Loucy (cell line): ENCODE measurements around the gene THSD7A.

Source experiments
- H2AFZ ChIP-seq: fragments of 200-600 bp; sonication (generic); 2 replicates; pipeline ENCODE4 v1.6.0; 2016; ENCODE audit warnings: antibody characterized with exemption, mild to moderate bottlenecking, low read length, moderate library complexity
- H3F3A ChIP-seq: fragments of 200-600 bp; 2 replicates; pipeline ENCODE4 v1.6.0; 2016; ENCODE audit warnings: antibody characterized with exemption, low read depth, mild to moderate bottlenecking
- H3K27me3 ChIP-seq: fragments of 200-600 bp; sonication (generic); 2 replicates; pipeline ENCODE4 v1.6.1; 2014; ENCODE audit warnings: low read length, mild to moderate bottlenecking; ENCODE audit not compliant: insufficient read depth, poor library complexity, severe bottlenecking
- H3K36me3 ChIP-seq: fragments of 200-600 bp; sonication (generic); 2 replicates; pipeline ENCODE4 v1.6.1; 2016; ENCODE audit warnings: low read length; ENCODE audit not compliant: insufficient read depth
- H3K4me1 ChIP-seq: fragments of 200-600 bp; sonication (generic); 2 replicates; pipeline ENCODE4 v1.5.1; 2014; ENCODE audit warnings: low read length, mild to moderate bottlenecking; ENCODE audit not compliant: insufficient read depth, poor library complexity, severe bottlenecking
- H3K4me2 ChIP-seq: fragments of 200-600 bp; sonication (generic); 2 replicates; pipeline ENCODE4 v1.6.0; 2014; ENCODE audit warnings: antibody characterized with exemption, low read length, low read depth, mild to moderate bottlenecking; ENCODE audit not compliant: poor library complexity, severe bottlenecking
- H3K4me3 ChIP-seq: fragments of 200-600 bp; sonication (generic); 2 replicates; pipeline ENCODE4 v1.5.1; 2014; ENCODE audit warnings: low read length, mild to moderate bottlenecking, mixed read lengths; ENCODE audit not compliant: poor library complexity, severe bottlenecking
- H3K79me2 ChIP-seq: fragments of 200-600 bp; sonication (generic); 2 replicates; pipeline ENCODE4 v1.6.1; 2014; ENCODE audit warnings: low read length; ENCODE audit not compliant: insufficient read depth
- H3K9ac ChIP-seq: fragments of 200-600 bp; sonication (generic); 2 replicates; pipeline ENCODE4 v1.6.0; 2014; ENCODE audit warnings: mild to moderate bottlenecking, low read depth, low read length, moderate library complexity; ENCODE audit not compliant: poor library complexity, severe bottlenecking
- H3K9me2 ChIP-seq: fragments of 200-600 bp; sonication (generic); replicated peaks from 2 replicates; pipeline ENCODE4 v1.6.1; 2016; ENCODE audit warnings: low read depth, low read length, mixed read lengths
- H3K9me3 ChIP-seq: fragments of 200-600 bp; sonication (generic); 2 replicates; pipeline ENCODE4 v1.6.1; 2014; ENCODE audit warnings: mild to moderate bottlenecking, antibody characterized with exemption, low read length, low read depth; ENCODE audit not compliant: insufficient read depth
- H4K20me1 ChIP-seq: fragments of 200-600 bp; sonication (generic); 2 replicates; pipeline ENCODE4 v1.6.0; 2014; ENCODE audit warnings: antibody characterized with exemption, low read length, mild to moderate bottlenecking; ENCODE audit not compliant: insufficient read depth, poor library complexity, severe bottlenecking
- CTCF ChIP-seq: fragments of 200-600 bp; sonication (generic); conservative IDR thresholded peaks from 2 replicates; pipeline ENCODE4 v1.5.1; 2014; ENCODE audit warnings: mild to moderate bottlenecking, antibody characterized with exemption, low read length
- EZH2phosphoT487 ChIP-seq: fragments of 200-600 bp; IDR thresholded peaks from 2 replicates; pipeline ENCODE4 v1.6.1; 2018; ENCODE audit warnings: antibody characterized with exemption, mild to moderate bottlenecking, moderate library complexity, borderline replicate concordance

THSD7A gene

GRCh38 chr7:11601761-11602160, 230.2 kb downstream of the THSD7A start:
- Histone ChIP-seq H3K4me2 (no peak overlapping the region), H3K9me3 (no peaks in the 10 kb centered on the region), H3K9me2 (peaks cover 4% of the 10 kb centered on the region; the same call in 1 of the 2 replicates), H3K27me3 (no peaks in the 10 kb centered on the region), H3K4me3 (no peak overlapping the region), H3F3A (no peaks in the 10 kb centered on the region), H3K9ac (no peak overlapping the region), H3K79me2 (no peaks in the 10 kb centered on the region), H3K36me3 (no peaks in the 10 kb centered on the region), H4K20me1 (no peaks in the 10 kb centered on the region), H3K4me1 (no peaks in the 10 kb centered on the region), H2AFZ (no peak overlapping the region)
- no peak for TF ChIP-seq CTCF

- no peaks in the 10 kb centered on the region for H3K9me3 ChIP-seq
- TF ChIP-seq EZH2phosphoT487 (no peak), CTCF (no peak)
- no peak overlapping the region for H3K4me2 ChIP-seq
- no peaks in the 10 kb centered on the region for H3K36me3 ChIP-seq
- H3K4me1 ChIP-seq = no peaks in the 10 kb centered on the region
- no peaks in the 10 kb centered on the region for H3F3A ChIP-seq
- no peaks in the 10 kb centered on the region for H3K27me3 ChIP-seq
- H3K79me2 ChIP-seq = no peaks in the 10 kb centered on the region
- no peak overlapping the region for H3K4me3 ChIP-seq
- H3K9ac ChIP-seq = no peak overlapping the region
- H2AFZ ChIP-seq = no peak overlapping the region
- H3K9me2 ChIP-seq = no peaks in the 10 kb centered on the region
- H4K20me1 ChIP-seq = no peaks in the 10 kb centered on the region
Measured at GRCh38 chr7:11593322-11593721, 238.7 kb downstream of the THSD7A start.

GRCh38 chr7:11592699-11593098, 239.3 kb downstream of the THSD7A start:
- Histone ChIP-seq H3K9me2 (no peaks in the 10 kb centered on the region), H4K20me1 (no peaks in the 10 kb centered on the region), H3K4me1 (no peaks in the 10 kb centered on the region), H3F3A (no peaks in the 10 kb centered on the region), H3K36me3 (no peaks in the 10 kb centered on the region), H3K79me2 (no peaks in the 10 kb centered on the region), H3K4me3 (no peak overlapping the region), H3K27me3 (no peaks in the 10 kb centered on the region), H3K9me3 (no peaks in the 10 kb centered on the region), H3K9ac (no peak overlapping the region), H3K4me2 (no peak overlapping the region), H2AFZ (no peak overlapping the region)
- no peak for TF ChIP-seq CTCF
- no peak for TF ChIP-seq EZH2phosphoT487
